Testis (tissue), 3 donors: ENCODE results near the gene ANGEL2. TPM values are rescaled to one million over a fixed set of nuclear protein-coding genes. Genes with fewer than 3 reads are reported as not detected.

ENCODE experiments used
- DNase-seq: peaks from one replicate; pipeline ENCODE4 v3.0.0-alpha.2; 2019
- H3K27ac ChIP-seq, 2 donors: fragments of 200-600 bp; sonication (generic); one replicate each; pipeline ENCODE4 v1.5.1; 2019
- H3K27me3 ChIP-seq: fragments of 200-600 bp; sonication (generic); one replicate; pipeline ENCODE4 v1.5.1; 2019
- H3K36me3 ChIP-seq: fragments of 200-600 bp; sonication (generic); one replicate; pipeline ENCODE4 v1.5.1; 2017; ENCODE audit warnings: low read depth; ENCODE audit errors: missing control alignments
- H3K4me1 ChIP-seq: fragments of 200-600 bp; sonication (generic); one replicate; pipeline ENCODE4 v1.5.1; 2019
- H3K4me3 ChIP-seq, 2 donors: fragments of 200-600 bp; sonication (generic); one replicate each; pipeline ENCODE4 v1.5.1; 2017 to 2019
- H3K9me3 ChIP-seq: fragments of 200-600 bp; sonication (generic); one replicate; pipeline ENCODE4 v1.5.1; 2017
- POLR2A ChIP-seq: fragments of 450-650 bp; IDR thresholded peaks from one replicate; pipeline ENCODE4 v1.6.1; 2017; ENCODE audit warnings: antibody characterized with exemption, mild to moderate bottlenecking, moderate library complexity
- WGBS, 2 donors: methylation state at CpG; one replicate each; pipeline ENCODE4 v1.1.5; 2018; 5-methylcytosine and 5-hydroxymethylcytosine counted together
- intact Hi-C: fragments of 100-400 bp; cut with DNase I; formaldehyde crosslinking; loops from one replicate; pipeline ENCODE4 v1.15.1; 2023; ENCODE audit warnings: low total_unique reads
- polyA plus RNA-seq: library from polyadenylated mRNA; stranded (reverse); fragments of 350-450 nt; fragmentation: Illumina TruSeq; extraction: RNeasy Lipid Tissue Mini Kit (QIAGEN cat#74804); gene quantifications from one replicate; pipeline ENCODE4 v1.2.3, GENCODE V29; 2014; ENCODE audit warnings: low read depth, low replicate concordance; ENCODE audit not compliant: insufficient read depth
- total RNA-seq, 2 donors: library from RNA; depleted of rRNA; stranded (reverse); fragments of >200 nt; gene quantifications; one replicate each; pipeline ENCODE4 v1.2.3, GENCODE V29; 2016
- TF ChIP-seq, protein P1 (sequence below), 3 experiments: fragments of 450-650 bp in 2 of 3; fragments of 200-600 bp in 1 of 3; sonication (generic) in 1 of 3; IDR thresholded peaks; one replicate each; pipeline ENCODE4 v1.5.1; 2016 to 2019; ENCODE audit warnings: antibody characterized with exemption in 3 of 3, mild to moderate bottlenecking in 2 of 3, moderate library complexity in 1 of 3

ANGEL2 gene
- total and polyA plus RNA-seq, 3 donors from 2014 or later: 20.3 to 63.1 (median 49.1) TPM

DNA sequence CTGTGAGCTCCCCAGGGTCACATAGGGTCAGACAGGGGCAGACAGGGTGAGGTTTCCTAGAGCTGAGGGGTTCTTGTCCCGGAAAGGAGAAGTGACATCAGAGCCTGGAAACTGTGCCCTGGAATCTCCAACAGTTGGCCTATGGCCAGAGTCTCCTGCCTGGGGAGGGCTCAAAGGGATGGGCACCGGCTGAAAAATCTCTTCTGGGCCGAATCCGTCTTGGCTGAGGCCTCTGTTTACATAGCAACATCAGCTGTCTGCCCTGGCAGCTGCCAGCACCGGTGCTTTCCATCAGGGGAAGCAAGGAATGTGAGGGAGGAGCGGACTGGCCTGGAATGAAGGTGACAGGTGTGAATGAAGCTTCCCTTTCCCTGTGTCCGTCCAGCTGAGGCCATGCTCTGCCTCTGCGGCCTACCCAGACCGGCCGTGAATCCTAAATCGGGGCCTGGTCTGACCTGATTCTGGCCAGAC is 34.6 kb downstream of the ANGEL2 start:
- TF ChIP-seq, protein P1, sequence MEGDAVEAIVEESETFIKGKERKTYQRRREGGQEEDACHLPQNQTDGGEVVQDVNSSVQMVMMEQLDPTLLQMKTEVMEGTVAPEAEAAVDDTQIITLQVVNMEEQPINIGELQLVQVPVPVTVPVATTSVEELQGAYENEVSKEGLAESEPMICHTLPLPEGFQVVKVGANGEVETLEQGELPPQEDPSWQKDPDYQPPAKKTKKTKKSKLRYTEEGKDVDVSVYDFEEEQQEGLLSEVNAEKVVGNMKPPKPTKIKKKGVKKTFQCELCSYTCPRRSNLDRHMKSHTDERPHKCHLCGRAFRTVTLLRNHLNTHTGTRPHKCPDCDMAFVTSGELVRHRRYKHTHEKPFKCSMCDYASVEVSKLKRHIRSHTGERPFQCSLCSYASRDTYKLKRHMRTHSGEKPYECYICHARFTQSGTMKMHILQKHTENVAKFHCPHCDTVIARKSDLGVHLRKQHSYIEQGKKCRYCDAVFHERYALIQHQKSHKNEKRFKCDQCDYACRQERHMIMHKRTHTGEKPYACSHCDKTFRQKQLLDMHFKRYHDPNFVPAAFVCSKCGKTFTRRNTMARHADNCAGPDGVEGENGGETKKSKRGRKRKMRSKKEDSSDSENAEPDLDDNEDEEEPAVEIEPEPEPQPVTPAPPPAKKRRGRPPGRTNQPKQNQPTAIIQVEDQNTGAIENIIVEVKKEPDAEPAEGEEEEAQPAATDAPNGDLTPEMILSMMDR (IDR thresholded peaks at IDR 0.05): no peak
- no peak for TF ChIP-seq POLR2A
- no peak overlapping the region for H3K27ac ChIP-seq
- no peaks in the 10 kb centered on the region for H3K9me3 ChIP-seq
- no peaks in the 10 kb centered on the region for H3K36me3 ChIP-seq
- H3K4me1 ChIP-seq: no peaks in the 10 kb centered on the region
- DNase-seq: no peak
- intact Hi-C loops: no loop called here
- H3K4me3 ChIP-seq: no peak overlapping the region
- WGBS, 2 donors: 63 to 80% methylated on average over 5 to 11 of the region's 11 CpGs
- H3K27me3 ChIP-seq: no peaks in the 10 kb centered on the region

- Histone ChIP-seq H3K27me3 (no peaks in the 10 kb centered on the region), H3K9me3 (no peaks in the 10 kb centered on the region), H3K27ac (no peak overlapping the region), H3K4me3 (no peak overlapping the region), H3K36me3 (no peaks in the 10 kb centered on the region), H3K4me1 (no peaks in the 10 kb centered on the region)
- DNase-seq: peak; percentile 62
- intact Hi-C loops: no loop called here
- WGBS, 2 donors: 79 to 87% methylated on average over 4 to 7 of the region's 7 CpGs
- TF ChIP-seq POLR2A: no peak
- TF ChIP-seq, protein P1 (IDR thresholded peaks at IDR 0.05): no peak
Observed at GRCh38 chr1:212980123-212980785, 35.4 kb downstream of the ANGEL2 start.

DNA sequence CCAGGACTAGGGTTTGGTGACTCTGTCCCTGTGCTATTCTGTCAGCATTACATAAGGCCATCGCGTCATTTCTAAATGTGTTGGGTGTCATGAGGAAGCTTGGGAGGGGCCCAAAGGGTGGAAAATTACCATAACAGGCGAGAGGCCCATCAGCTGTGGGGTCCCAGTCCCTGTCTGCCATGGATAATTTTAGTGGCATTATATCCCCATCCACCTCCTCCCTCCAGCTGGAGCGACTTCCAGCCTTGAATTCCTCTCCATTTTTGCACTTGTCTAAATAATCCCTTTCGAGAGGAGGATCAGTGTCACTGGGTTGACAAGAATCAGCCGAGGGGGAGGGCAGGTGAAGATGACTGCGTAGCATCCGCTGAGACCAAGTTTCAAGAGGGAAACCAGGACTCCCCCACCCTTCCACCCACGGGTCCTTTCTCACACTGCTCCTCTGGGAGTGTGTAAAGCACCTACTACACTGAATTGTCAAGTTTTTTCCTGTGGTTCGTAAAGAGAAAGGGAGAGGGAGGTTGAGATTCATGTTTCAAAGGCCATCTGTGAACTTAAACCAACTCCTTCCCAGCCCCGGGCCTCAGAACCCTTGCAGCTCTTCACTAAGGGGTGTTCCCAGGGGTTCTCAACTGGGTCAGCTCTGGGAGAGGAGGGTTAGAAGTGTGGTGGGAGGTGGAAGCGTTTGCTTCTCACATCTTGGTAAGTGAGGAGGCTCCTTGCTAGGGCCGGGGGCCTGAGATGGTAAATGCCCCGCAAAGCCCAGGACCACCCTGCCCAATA is 36.1 kb downstream of the ANGEL2 start:
- Histone ChIP-seq H3K27me3 (no peaks in the 10 kb centered on the region), H3K27ac (no peak overlapping the region), H3K9me3 (no peaks in the 10 kb centered on the region), H3K36me3 (no peaks in the 10 kb centered on the region), H3K4me3 (no peak overlapping the region), H3K4me1 (no peaks in the 10 kb centered on the region)
- intact Hi-C loops: no loop called here
- no peak for DNase-seq
- 88 to 92% methylated on average over 13 to 14 of the region's 14 CpGs for WGBS, 2 donors
- TF ChIP-seq, protein P1 (IDR thresholded peaks at IDR 0.05): no peak
- no peak for TF ChIP-seq POLR2A

- WGBS, 2 donors: 88 to 92% methylated on average over 10 to 16 of the region's 16 CpGs
- TF ChIP-seq, protein P1 (IDR thresholded peaks at IDR 0.05): no peak
- TF ChIP-seq POLR2A: no peak
- Histone ChIP-seq H3K4me3 (no peak overlapping the region), H3K27ac (no peak overlapping the region), H3K36me3 (no peaks in the 10 kb centered on the region), H3K27me3 (no peaks in the 10 kb centered on the region), H3K4me1 (no peaks in the 10 kb centered on the region), H3K9me3 (no peaks in the 10 kb centered on the region)
- DNase-seq: no peak
- intact Hi-C loops: no loop called here
Observed at GRCh38 chr1:212977781-212978645, 37.7 kb downstream of the ANGEL2 start.
